Germinal center (tissue), 1 donor: Measurements from ENCODE around the gene CYB5D1.
"Not testable (repeated sequence)": the region's sequence is repeated elsewhere in the genome, so short reads cannot be mapped to it uniquely, and the experiment has no call there.

Source experiments
- DNase-seq: peaks from one replicate; pipeline ENCODE4 v3.0.0; 2012; ENCODE audit warnings: mixed read lengths, low spot score

CYB5D1 gene

DNA sequence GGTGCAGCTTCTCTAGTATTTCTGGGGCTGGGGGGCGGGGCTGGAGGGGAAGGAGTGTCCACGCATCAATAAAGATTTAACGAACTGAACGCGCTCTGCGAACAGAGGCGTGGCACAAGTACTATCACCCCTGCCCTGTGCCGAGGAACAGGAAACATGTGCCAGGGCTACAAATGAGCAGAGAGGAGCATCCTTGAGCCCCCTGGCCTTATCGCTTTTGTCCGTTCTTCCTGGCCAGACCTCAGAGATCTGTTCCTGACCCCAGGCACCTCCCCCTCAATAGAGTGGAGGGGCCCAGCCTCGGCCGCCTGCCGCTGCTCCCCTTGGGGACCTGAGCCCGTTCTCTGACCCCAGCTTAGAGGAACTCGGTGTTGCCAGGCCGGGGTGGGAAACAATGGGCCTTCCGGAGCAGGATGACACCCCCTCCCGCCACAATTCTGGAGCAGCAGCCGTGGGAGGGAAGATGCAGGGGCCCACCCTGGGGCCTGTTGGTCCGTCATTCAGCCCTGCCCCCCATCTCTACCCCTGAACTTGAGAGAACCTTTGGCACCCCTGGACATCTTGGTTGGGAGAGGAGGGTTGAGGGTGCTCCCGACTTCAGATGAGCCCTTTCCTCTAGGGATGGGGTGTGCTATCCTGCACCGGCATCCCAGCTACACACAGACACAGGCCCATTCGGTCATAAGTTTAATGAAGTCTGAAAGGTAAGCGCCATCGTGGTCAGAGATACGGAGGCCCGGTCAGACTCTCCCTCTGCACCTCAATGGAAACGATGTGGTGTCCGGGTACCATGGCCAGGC is 1.6 kb upstream of the CYB5D1 start:
- DNase-seq, result peak; percentile 31

DNA sequence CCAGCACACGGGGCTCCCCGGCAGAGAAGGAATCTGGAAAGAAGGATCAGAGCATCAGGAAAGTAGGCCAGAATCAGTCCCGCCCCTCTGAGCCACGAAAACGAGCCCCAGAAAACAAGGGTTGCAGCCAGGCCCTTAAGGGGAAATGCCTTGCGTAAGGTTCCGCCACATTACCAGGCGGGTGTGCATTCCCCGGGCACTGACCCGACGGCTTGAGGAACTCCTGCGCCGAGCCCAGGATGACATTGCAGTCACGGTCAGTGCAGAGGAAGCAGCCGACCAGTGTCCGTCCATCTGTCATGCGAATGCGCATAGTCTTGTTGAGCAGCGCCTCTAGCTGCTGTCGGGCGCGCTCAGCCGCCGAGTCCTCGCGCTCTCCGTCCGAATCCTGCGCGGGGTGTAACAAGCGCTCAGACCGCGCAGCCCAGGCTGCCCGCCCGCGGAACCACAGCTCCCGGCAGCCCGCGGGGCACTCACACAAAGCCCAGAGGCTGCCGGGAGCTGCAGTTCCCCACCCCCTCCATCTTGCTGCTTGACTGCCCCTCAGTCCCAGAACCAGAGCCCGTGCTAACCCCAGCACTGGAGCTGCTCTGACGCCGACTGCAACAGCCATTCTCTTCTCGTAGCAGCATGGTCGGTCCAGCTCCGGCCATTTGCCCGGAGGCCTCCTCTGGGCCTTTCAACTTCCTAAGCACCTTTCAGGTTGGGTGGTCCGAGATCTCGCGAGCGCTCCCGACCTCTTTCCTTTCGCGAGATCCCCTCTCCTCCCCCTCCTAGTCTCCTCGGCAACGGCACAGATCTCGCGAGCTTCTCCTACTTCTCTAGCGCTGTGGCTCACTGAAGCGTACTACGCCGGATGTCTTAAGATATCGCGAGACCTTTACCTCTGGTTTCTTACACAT is 741 bp upstream of the CYB5D1 start, which contains the start of gene NAA38:
NAA38 (minus strand) TSS at position 749 of the 902 bp plus-strand sequence; CDS start at position 653, 96 bp downstream.
- DNase-seq, result peak; percentile 88

DNA sequence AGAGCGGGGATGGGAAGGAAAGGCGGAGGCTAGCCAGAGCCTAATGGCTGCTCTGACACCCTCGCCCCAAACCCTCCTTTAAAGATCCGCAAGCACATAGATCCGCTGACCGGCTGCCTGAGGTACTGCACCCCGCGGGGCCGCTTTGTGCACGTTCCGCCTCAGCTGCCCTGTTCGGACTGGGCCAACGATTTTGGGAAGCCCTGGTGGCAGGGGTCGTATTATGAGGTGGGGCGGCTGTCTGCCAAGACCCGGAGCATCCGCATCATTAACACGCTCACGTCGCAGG is 663 bp downstream of the CYB5D1 start:
- DNase-seq, result peak; percentile 41

DNA sequence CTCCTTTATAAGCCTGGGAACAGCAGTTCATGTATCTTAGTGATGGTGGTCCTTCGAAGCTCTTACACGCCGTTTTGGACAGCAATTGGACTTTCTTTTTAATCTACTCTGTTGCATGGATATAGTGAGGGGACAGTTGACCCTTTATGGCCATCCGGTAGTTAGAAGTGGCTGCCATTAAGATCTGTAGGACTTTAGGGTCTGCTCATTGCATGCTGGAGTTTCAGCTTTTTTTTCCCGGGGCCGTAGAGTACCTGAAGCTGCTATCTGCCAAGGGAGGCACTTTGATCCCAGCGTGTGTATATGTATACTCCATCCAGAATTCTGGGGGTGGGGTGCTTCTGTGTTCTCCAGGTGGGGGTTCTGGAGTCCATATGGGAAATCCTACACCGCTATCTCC is 1.2 kb downstream of the CYB5D1 start:
- DNase-seq, result no peak

DNA sequence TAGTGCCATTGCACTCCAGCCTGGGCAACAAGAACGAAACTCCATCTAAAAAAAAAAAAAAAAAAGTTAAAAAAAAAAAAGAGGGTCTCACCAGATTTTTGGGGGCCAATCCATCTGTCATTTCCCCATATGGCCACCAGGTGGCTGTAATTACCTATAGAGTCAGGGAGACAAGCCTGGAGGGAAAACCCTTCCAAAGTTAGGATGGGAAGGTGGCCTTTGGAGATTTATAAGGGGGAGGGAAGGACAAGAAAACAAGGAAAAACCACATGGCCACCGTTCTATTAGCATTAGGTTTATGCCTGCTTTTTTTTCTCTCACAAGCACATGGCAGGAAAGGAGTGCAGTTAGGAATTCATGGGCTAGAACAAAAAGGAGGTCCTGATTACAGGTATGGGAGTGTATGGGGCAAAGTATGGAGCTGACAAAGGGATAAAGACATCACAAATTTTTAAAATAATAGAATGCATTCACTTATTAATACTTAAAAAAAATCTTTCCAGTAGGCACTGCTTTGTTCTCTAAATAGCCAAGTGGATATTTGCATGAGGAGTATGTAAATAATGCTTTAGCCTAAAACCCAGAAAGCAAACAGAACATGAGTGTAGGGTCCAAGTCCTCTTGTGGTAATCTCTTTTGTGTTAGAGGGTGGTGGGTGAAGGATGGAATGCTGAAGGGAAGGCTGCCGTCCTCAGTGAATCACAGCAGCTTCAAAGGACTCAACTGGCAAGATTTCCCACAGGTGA is 5.1 kb downstream of the CYB5D1 start:
- DNase-seq, result peak; percentile 58

DNA sequence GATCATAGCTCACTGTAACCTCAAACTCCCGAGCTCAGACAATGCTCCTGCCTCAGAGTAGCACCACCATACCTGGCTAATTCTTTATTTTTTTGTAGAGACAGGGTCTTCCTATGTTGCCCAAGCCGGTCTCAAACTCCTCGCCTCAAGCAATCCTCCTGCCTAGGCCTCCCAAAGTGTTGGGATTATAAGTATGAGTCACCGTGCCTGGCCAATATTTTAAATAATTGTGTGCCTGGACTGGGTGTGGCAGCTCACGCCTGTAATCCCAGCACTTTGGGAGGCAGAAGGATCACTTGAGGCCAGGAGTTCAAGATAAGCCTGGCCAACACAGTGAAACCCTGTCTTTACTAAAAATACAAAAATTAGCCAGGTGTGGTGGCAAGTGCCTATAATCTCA is 6.6 kb downstream of the CYB5D1 start:
- DNase-seq, result not testable (repeated sequence)

DNA sequence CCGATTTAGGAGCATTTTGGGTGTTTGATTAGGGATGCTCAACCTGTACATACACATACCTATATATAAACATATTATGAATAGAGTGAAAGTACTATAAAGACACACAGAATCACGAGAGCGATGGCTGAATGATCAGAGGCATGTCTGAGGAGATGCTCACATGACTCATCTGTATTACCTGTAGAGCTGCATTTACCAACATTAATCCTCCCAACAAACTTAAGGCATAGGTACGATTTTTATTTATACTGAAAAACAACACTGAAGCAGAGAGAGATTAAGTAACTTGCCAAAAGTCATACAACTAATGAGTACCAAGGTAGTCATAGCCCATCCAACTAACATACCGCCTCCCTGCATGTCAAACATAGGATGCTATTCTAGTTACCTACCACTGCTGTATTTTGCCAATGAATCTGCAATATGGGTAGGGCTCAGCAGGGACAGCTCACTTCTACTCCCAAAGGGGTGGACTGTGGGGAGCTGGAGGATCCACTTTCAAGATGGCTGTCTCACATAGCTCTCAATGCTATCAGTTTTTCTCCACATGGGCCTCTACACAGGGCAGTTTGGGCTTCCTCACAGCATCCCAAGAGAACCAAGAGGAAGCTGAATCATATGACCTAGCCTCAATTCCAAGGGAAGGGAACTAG is 7.3 kb downstream of the CYB5D1 start:
- DNase-seq, result no peak

DNA sequence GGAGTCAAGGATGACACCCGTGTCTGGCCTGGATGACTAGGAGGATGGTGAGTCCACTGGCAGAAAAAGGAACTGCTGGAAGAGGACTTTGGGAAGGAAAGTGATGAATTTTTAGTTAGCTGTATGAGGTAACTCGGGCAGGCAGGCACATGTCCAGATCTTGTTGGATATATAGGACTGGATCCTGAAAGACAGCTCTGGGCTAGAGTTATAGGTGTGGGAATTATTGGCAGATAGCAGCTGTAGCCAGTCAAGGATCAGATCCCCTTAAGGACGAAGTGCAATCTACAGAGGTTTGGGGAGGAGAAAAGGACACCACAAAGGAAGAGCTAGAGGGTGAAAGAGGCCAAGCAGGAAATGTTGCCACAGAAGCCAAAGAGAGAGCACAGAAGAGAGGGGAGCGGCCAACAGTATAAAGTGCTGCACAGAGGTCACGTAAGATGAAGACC is 10.1 kb downstream of the CYB5D1 start:
- no peak for DNase-seq

DNA sequence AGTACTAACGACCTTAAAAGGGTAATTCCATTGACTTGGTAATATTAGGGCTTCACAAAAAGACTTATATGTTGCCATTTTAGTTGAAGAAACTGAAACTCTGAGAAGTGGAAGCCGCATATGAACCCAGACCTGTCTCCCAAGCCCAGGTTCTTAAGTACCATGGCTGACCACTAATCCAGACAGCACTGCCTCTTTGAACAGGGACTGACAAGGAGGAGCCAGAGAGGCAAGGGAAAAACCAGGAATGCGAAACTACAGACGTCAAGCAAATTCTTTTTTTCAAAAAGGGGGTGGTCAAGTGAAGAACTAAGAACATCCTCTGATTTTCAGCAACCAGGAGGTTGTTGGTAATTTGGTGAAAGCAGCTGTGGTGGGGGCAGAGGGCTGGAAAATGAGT is 15.2 kb downstream of the CYB5D1 start:
- DNase-seq, result no peak

DNA sequence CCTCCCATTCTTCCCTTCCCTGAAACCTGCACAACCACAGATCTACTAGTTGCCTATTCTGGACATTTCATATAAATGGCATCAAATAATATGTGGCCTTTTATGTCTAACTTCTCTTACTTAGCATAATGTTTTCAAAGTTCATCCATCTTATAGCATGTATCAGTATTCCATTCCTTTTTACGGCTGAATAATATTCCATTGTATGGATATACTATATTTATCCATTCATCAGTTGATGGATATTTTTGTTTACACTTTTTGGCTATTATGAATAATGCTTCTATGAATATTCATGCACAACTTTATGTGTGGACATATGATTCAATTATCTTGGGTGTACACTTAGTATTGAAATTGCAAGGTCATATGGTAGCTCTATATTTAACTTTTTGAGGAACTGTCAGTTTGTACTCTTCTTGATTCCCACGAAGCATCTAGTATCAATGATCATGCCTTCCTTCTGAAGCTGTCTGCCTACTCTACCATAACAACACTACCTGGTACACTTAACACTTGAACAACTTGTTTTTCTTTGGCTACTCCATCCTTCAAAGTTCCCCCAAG is 18.1 kb downstream of the CYB5D1 start:
- DNase-seq, result no peak

DNA sequence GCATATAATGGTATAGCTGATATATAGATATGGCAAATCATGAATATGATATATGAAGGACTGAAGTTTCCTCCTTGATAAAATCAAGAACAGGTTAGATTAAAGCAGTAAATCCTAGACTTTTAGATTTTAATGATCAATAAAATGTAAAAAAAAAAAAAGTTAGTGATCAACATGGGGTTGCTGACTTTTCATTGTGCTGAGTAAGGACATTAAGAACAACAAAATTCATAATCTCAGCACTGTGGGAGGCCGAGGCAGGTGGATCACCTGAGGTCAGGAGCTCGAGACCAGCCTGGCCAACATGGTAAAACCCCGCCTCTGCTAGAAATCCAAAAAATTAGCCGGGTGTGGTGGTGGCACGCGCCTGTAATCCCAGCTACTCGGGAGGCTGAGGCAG is 20.4 kb downstream of the CYB5D1 start:
- DNase-seq, result no peak

DNA sequence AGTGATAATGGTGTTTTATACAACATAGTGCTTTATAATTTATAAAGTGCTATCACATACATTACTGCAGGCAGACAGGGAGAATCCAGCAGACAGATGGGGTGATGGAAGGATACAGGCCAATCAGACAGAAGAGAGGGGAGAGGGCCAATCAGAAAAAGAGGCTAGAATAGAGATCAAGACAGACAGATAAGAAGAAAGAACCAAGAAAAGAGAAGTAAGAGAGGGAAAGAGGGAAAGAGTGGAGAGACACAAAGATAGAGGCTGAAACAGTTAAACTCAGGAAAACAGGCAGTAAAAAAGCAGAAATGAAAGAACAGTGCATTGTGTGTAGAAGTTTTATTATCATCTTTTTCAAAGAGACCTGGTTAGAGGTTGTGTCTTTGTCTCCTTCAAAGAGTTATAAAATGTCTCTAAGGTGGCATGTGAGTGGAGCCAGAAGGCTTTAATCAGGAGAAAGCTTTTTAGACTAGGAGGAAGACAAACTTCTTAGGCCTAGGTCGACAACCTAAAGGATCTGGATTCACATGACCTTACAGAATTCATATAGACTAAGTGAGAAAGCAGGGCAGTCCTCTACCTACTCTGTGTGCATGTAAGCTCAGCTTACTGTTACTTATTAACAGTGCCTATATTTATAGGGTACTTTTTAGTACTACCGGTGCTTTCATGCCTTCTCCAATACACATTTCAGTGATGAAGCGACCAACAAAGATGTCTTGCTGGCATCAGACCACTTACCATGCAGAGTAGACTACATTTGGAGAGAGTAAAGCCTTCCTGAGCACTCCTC is 22.5 kb downstream of the CYB5D1 start:
- no peak for DNase-seq

DNA sequence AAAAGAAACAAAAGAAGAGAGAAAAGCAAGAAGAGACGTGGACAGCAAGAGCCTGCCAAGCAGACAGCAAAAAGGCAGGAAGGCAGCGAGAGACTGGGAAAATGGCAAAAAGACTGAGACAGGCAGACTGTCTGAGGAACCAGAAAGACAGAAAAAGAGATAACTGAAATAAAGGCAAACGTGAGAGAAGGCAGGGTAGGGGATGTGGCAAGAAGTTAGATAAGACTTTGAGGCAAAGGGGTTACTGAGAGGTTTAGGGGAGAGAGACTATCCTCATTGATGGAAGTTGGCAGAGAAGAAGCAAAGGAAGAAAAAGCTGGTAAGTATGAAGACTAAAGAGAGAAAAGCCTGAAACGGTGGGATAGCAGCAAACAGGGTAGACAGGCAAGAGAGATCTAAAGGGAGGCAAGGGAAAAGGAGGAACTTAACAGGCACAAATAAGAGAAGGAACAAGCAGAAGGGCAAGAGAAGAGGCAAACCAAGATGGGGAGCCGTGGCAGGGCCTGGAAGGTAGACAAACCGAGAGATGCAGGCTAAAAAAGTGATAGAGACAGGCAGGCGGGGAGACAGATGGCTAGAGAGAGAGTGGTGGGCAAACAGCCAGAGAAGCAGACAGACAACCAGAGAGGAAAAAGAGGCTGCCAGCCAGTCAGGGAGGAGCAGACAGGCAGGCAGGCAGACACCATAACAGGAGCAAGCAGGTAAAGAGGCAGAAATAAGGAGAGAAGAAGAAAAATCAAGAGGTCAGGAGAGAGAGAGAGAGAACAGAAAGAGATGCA is 23.7 kb downstream of the CYB5D1 start:
- no peak for DNase-seq

DNA sequence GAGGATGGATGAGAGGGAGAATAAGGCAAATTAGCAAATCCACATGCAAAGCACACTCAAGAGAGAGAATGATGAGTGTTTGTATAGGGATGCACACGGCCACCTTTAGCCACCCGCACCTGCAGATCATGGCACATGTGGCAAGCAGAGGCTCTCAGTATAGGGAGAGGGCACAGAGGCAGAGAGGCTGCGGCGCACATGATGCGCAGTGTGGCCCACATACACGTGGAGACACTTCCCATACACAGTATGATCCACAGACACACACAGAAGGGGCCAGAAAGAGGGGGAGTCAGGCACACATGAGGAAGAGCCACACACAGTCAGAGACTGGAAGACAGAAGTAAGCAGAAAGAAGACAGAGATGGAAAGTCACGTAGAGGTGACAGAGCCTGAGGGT is 24.3 kb downstream of the CYB5D1 start:
- DNase-seq, result no peak

DNA sequence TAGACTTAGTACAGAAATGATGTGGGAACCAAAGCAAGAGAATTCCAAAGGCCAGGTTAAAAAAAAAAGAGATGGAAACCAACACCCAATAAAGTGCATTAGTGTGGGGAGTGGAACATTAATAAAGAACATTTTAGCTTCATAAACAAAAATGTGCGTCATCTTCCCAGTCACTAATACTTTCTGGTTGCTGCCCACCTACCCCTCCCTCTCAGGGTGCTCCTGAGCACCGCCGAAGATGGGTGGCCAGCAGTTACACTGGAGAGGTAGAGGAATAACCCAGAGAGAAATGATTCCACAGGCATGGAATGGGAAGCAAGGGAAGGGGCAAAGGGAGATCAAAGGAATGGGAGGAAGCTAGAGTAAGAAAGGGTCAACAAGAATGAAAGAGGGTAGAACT is 24.8 kb downstream of the CYB5D1 start:
- no peak for DNase-seq

DNA sequence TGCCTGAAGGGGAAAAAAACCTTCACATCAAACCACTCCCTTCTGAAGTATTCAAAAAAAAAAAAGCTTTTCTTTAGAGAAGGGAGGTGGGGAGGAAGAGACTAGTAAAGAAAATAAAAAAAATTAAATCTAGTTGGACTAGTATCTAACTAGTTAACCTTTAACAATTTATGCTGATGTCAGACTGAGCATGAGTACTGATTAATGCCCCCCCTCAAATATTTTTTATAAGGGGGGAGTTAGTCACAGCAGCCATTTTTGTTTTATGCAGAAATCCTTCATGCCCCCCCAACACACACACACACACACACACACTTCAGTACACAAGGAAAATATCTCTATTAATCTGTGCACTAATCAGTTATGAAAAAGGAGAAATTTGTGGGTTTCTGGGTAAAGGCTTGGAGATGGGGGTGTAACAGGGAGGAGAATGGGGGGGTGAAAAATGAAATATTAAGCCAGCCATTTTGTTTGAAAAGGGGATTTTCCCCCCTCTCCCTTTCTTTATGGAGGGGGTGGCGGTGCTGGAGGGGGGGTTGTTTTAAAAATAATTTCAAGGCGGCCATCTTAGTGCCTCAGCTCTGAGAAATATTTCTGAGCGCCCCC is 26.1 kb downstream of the CYB5D1 start:
- peak; percentile 48 for DNase-seq

DNA sequence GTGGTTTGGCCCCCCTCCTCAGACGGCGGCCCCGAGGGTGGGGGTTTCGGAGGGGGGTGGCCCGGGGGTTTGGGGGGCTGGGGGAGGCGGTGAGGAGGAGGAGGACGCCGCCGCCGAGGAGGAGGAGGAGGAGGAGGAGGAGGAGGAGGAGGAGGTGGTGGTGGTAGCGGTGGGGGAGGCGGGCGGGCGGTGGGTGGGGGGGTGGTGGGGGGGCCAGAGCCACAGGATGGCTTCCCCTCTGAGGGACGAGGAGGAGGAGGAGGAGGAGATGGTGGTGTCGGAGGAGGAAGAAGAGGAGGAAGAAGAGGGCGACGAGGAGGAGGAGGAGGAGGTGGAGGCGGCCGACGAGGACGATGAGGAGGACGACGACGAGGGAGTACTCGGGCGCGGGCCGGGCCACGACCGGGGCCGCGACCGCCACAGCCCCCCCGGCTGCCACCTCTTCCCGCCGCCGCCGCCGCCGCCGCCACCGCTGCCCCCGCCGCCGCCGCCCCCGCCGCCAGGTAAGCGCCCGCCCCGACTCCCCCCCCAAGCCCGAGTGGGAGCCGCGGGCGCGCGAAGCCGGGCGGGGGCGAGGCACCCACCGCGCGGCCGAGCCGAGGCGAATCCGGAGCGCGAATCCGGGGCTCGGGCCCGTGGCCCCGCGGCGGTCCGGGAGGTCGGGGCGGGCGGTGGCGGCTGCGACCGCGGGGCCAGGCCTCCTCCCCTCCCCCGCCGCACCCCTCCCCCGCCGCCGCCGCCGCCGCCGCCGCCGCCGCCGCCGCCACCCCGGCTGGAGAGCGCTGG is 27.0 kb downstream of the CYB5D1 start:
- peak; percentile 55 for DNase-seq

DNA sequence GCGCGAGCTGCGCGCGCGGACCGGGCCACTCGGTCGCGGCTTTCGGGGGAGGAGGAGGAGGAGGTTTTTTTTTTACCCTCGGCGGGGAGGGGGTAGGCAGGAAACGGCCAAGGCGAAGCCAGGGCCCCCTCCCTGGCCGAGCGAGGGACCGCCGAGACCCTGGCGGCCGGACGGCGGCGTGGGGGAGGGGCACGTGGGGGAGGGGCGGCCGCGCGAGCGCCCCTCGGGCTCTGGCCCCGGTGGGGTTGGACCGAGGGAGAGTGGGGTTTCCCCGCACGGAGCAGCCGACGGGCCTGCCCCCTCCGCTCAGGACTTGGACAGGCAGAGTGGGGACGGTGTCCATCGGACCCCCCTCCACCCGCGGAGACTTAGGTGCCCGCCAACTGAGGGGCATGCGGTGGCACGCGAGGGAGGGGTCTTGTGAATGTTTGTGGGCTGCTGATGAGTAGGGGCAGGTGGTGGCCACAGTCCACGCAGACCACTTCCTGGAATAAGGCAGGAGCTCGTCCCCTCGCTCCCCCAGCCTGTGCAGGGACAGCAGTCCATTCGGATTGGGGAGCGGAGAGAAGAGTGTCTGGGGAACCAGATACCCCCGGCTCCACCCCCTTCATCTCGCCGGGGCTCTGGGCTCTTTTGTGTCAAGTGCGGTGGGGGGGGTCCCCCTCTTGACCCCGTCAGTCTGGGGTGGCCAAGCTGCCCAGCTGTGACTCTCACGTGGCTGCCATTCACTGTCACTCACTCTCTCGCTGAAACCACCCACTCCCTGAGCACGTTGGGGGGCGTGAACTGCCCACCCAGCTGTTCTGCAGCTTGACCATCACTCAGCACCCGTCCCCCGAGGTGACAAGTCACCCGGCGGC is 27.8 kb downstream of the CYB5D1 start:
- peak; percentile 66 for DNase-seq
